Esophagus (tissue), 2 donors: ENCODE data around the gene DDX23. TPM values are rescaled to one million over a fixed set of nuclear protein-coding genes. Genes with fewer than 3 reads are reported as not detected.
A peak's percentile ranks its signal among the peaks of the same experiment; 100 is the strongest.

Source experiments
- H3K27ac ChIP-seq, 2 donors: one replicate each; pipeline ENCODE4 v1.5.1; 2013; ENCODE audit warnings: low read depth in 2 of 2, mild to moderate bottlenecking in 2 of 2, inconsistent platforms in 1 of 2, low read length in 1 of 2, moderate library complexity in 1 of 2
- H3K27me3 ChIP-seq, 2 donors: one replicate each; pipeline ENCODE4 v1.6.1; 2013; ENCODE audit warnings: low read length in 2 of 2, control low read depth in 1 of 2, mild to moderate bottlenecking in 1 of 2; ENCODE audit not compliant: insufficient read depth in 2 of 2, control insufficient read depth in 1 of 2
- H3K36me3 ChIP-seq, 2 donors: one replicate each; pipeline ENCODE4 v1.6.1; 2013; ENCODE audit warnings: low read length in 1 of 2; ENCODE audit not compliant: control insufficient read depth in 2 of 2, insufficient read depth in 2 of 2
- H3K4me1 ChIP-seq, 2 donors: one replicate each; pipeline ENCODE4 v1.6.1; 2013; ENCODE audit warnings: low read length in 1 of 2; ENCODE audit not compliant: control insufficient read depth in 2 of 2, insufficient read depth in 2 of 2
- H3K4me3 ChIP-seq, 2 donors: one replicate each; pipeline ENCODE4 v1.5.1; 2013; ENCODE audit warnings: low read length in 2 of 2, mild to moderate bottlenecking in 2 of 2, low read depth in 1 of 2, moderate library complexity in 1 of 2
- H3K9me3 ChIP-seq, 2 donors: one replicate each; pipeline ENCODE4 v1.6.1; 2013; ENCODE audit warnings: mild to moderate bottlenecking in 2 of 2, low read depth in 1 of 2, low read length in 1 of 2, moderate library complexity in 1 of 2; ENCODE audit not compliant: control insufficient read depth in 2 of 2, insufficient read depth in 1 of 2
- WGBS, 2 donors: extraction: QIAGEN DNeasy Blood & Tissue Kit; methylation state at CpG; one replicate each; pipeline ENCODE4 v1.1.7; 2013; 5-methylcytosine and 5-hydroxymethylcytosine counted together
- polyA plus RNA-seq, 2 donors: library from polyadenylated mRNA; stranded (reverse); fragments of 200-250 nt; gene quantifications; one replicate each; pipeline ENCODE4 v1.2.3, GENCODE V29; 2013
- donor health status: healthy with polysubstance abuse.
- donor health status: Bipolar disorder and iron deficiency.

The DDX23 gene
- polyA plus RNA-seq, 2 donors, result 26.2 to 37.5 TPM

GRCh38 chr12:48811437-48812090, 40.4 kb downstream of the DDX23 start:
- H3K36me3 ChIP-seq, result no peaks in the 10 kb centered on the region
- H3K27ac ChIP-seq, result no peak overlapping the region
- 76 to 84% methylated on average over 5 of the region's 5 CpGs for WGBS, 2 donors
- no peaks in the 10 kb centered on the region for H3K27me3 ChIP-seq
- H3K9me3 ChIP-seq, result no peaks in the 10 kb centered on the region
- peaks cover 0 to 8% of the 10 kb centered on the region in 2 donors for H3K4me1 ChIP-seq
- H3K4me3 ChIP-seq, result no peak overlapping the region

DNA sequence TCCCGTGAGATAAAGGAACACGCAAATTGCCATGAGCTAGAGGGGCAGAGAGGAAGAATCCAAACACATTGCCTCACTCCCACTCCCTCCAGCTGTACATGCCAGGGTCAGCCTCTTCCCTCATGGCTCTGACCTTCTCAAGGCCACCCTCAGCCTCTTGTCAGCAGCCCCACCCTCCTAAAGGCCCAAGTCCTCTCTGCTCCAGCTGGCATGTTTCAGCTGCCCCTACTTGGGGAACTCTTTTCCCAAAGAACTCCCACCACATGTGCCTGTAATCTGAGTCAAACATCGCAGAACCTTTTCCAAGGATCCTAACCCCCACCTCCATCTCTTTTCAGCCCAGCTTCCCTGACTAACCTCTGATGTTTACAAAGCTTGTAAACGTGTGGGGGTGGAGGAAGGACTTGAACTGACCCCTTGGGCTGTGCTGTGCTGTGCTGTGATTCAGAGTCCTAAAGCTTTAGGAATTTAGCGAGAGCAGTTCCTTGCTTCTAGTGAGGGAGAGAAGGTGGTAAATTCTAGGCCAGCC, 41.0 kb downstream of the DDX23 start:
- no peak overlapping the region for H3K4me3 ChIP-seq
- 48 to 61% methylated on average over 5 of the region's 5 CpGs for WGBS, 2 donors
- peaks cover 0 to 6% of the 10 kb centered on the region in 2 donors for H3K4me1 ChIP-seq
- no peaks in the 10 kb centered on the region for H3K9me3 ChIP-seq
- H3K36me3 ChIP-seq, result no peaks in the 10 kb centered on the region
- H3K27ac ChIP-seq, result no peak overlapping the region
- H3K27me3 ChIP-seq, result no peaks in the 10 kb centered on the region

GRCh38 chr12:48807981-48808380, 44.0 kb downstream of the DDX23 start:
- no peak overlapping the region for H3K4me3 ChIP-seq
- H3K4me1 ChIP-seq, result peaks cover 0 to 2% of the 10 kb centered on the region in 2 donors
- WGBS, 2 donors, result 88 to 90% methylated on average over 3 of the region's 3 CpGs
- H3K27me3 ChIP-seq, result no peaks in the 10 kb centered on the region
- H3K27ac ChIP-seq, result no peak overlapping the region
- H3K36me3 ChIP-seq, result no peaks in the 10 kb centered on the region
- no peaks in the 10 kb centered on the region for H3K9me3 ChIP-seq

GRCh38 chr12:48803675-48804074, 48.3 kb downstream of the DDX23 start:
- no peaks in the 10 kb centered on the region for H3K27me3 ChIP-seq
- no peak overlapping the region for H3K27ac ChIP-seq
- no peaks in the 10 kb centered on the region for H3K4me1 ChIP-seq
- H3K36me3 ChIP-seq, result no peaks in the 10 kb centered on the region
- no peaks in the 10 kb centered on the region for H3K9me3 ChIP-seq
- WGBS, 2 donors, result 44 to 57% methylated on average over 1 of the region's 1 CpG
- H3K4me3 ChIP-seq, result no peak overlapping the region

GRCh38 chr12:48800971-48801370, 51.0 kb downstream of the DDX23 start:
- H3K27ac ChIP-seq, result no peak overlapping the region
- no peaks in the 10 kb centered on the region for H3K36me3 ChIP-seq
- no peaks in the 10 kb centered on the region for H3K9me3 ChIP-seq
- no peak overlapping the region for H3K4me3 ChIP-seq
- no peaks in the 10 kb centered on the region for H3K27me3 ChIP-seq
- no peaks in the 10 kb centered on the region for H3K4me1 ChIP-seq
- 75 to 79% methylated on average over 14 of the region's 14 CpGs for WGBS, 2 donors

- Histone ChIP-seq H3K9me3 (no peaks in the 10 kb centered on the region), H3K27me3 (no peaks in the 10 kb centered on the region), H3K27ac (no peak overlapping the region)
Measured at GRCh38 chr12:48800457-48800856, 51.5 kb downstream of the DDX23 start.

DNA sequence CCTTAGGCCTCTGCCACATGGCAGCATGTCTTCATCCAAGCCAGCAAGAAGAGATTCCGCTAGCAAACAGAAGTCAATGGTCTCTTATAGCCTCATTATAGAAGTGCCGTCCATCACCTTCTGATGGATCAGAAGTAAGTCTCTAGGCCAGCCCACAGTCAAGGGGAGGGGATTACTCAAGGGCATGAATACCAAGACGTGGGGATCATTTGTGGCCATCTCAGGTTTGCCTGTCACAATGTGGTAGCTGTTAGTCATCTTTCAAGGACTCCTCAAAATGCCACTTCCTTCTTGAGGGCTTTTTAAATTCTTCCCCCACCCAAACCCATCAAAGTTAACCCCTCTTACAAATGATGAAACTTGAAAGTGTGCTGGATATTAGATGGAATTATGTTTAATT, 55.0 kb downstream of the DDX23 start:
- Histone ChIP-seq H3K27me3 (no peaks in the 10 kb centered on the region), H3K4me1 (peaks cover 2% of the 10 kb centered on the region in 2 donors), H3K36me3 (no peaks in the 10 kb centered on the region), H3K27ac (no peak overlapping the region), H3K9me3 (no peaks in the 10 kb centered on the region), H3K4me3 (no peak overlapping the region)
- WGBS, 2 donors, result 66 to 72% methylated on average over 3 of the region's 3 CpGs

More at GRCh38 chr12:48800457-48800856, 51.5 kb downstream of the DDX23 start:
- WGBS, 2 donors, result 87 to 88% methylated on average over 14 of the region's 14 CpGs
- Histone ChIP-seq H3K4me3 (no peak overlapping the region), H3K36me3 (no peaks in the 10 kb centered on the region), H3K4me1 (peaks cover under 1 to 2% of the 10 kb centered on the region in 2 donors)

DNA sequence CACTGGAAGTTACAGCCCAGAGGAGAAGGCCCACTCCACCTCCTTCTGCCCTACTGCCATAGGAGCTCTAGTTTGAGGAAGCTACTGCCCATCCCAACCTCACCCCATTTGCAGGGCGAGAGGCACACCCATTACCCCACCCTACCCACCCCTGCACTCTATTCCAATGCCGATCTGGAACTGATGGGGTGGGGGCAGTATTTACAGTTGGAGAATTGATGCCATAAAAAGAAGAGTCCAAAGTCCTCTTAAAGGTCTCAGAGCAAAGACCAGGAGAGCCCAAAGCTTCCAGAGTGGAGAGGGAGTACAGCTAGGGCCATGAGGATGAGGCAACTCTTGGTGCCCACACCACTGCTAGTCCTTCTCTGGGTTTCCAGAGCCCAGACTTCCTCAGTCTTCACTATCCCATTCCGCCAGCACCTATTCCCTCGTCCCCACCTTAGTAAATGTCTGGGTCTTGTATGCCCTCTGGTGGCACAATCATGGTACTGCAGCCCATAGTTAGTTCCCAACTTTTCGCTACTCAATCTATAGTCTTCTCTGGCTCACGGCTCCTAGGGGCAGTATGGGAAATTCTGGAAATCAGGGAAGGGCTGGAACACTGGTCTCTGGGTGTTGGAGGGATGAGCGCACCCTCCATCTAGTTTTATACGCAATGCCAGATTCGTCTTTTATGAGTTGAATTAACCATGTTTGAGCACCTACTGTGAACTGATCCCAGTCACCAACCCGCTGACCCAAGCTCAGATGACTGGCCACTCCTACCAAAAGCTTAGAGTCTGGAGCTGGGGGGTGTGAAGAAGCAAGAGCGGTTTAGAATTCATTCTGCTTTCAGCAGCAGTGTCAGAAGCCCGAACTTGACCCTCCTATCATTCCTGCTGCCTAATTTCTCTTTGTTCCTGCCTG, 56.2 kb downstream of the DDX23 start:
- no peaks in the 10 kb centered on the region for H3K9me3 ChIP-seq
- H3K27me3 ChIP-seq, result no peaks in the 10 kb centered on the region
- WGBS, 2 donors, result 21 to 25% methylated on average over 12 of the region's 12 CpGs
- peaks cover 2% of the 10 kb centered on the region in 2 donors for H3K4me1 ChIP-seq
- peak overlapping the region; percentile 22 to 54 for H3K27ac ChIP-seq
- no peaks in the 10 kb centered on the region for H3K36me3 ChIP-seq
- no peak overlapping the region for H3K4me3 ChIP-seq

GRCh38 chr12:48794870-48795269, 57.1 kb downstream of the DDX23 start:
- Histone ChIP-seq H3K4me1 (peaks cover 2% of the 10 kb centered on the region in 2 donors), H3K36me3 (no peaks in the 10 kb centered on the region), H3K27me3 (no peaks in the 10 kb centered on the region), H3K9me3 (no peaks in the 10 kb centered on the region), H3K4me3 (no peak overlapping the region), H3K27ac (peak overlapping the region in 1 of 2 donors; percentile 22)
- WGBS, 2 donors, result 52 to 63% methylated on average over 3 of the region's 3 CpGs
